Erythroblast (primary cell): ENCODE results near the gene ADGRL1.

ENCODE experiments used
- GATA1 ChIP-seq: IDR thresholded peaks from 2 replicates; pipeline ENCODE4 v1.6.1; 2011; ENCODE audit warnings: low read depth, mild to moderate bottlenecking, control low read depth, low read length, moderate library complexity
- POLR2A ChIP-seq: IDR thresholded peaks from 2 replicates; pipeline ENCODE4 v1.6.1; 2011; ENCODE audit warnings: mild to moderate bottlenecking, low read length

GRCh38 chr19:14162871-14163297 lies 43.1 kb downstream of the ADGRL1 start:
- TF ChIP-seq POLR2A (no peak), GATA1 (no peak)
